Pancreas (tissue), 10 donors: ENCODE results near the gene VAC14. TPM values are rescaled to one million over a fixed set of nuclear protein-coding genes. Genes with fewer than 3 reads are reported as not detected.

Source experiments
- ATAC-seq, 4 donors: fragments of 200-7000 bp; cut with Tn5 transposase; one replicate each; pipeline versions ENCODE4 v1.8.0 to v1.9.1; 2020; ENCODE audit warnings: mild to moderate bottlenecking in 4 of 4, moderate library complexity in 4 of 4
- DNase-seq, 6 donors: peaks; one replicate each; pipeline ENCODE4 v3.0.0-alpha.2; 2020
- FAIRE-seq: peaks from 2 replicates; lab custom pipeline; 2012; peaks lifted over from hg19 to GRCh38; lab: Jason Lieb, UNC
- H3K27ac ChIP-seq, 4 donors: fragments of 200-600 bp; sonication (generic); 1 replicate in 3 of 4; 2 replicates in 1 of 4; pipeline versions ENCODE4 v1.5.0 to v1.8.0; 2020
- H3K27me3 ChIP-seq, 4 donors: fragments of 200-600 bp; one replicate each; pipeline ENCODE4 v1.8.0; 2021
- H3K36me3 ChIP-seq, 3 donors: fragments of 200-600 bp; sonication (generic) in 1 of 3; one replicate each; pipeline versions ENCODE4 v1.5.0 to v1.8.0; 2020 to 2021
- H3K4me1 ChIP-seq, 3 donors: fragments of 200-600 bp; one replicate each; pipeline ENCODE4 v1.8.0; 2021
- H3K4me3 ChIP-seq, 4 donors: fragments of 200-600 bp; sonication (generic) in 2 of 4; one replicate each; pipeline versions ENCODE4 v1.5.0 to v1.8.0; 2020 to 2021
- H3K9me3 ChIP-seq, 4 donors: fragments of 200-600 bp; one replicate each; pipeline ENCODE4 v1.8.0; 2021
- WGBS, 2 donors: extraction: QIAGEN DNeasy Blood & Tissue Kit; methylation state at CpG; one replicate each; pipeline ENCODE4 v1.1.7; 2013; 5-methylcytosine and 5-hydroxymethylcytosine counted together
- intact Hi-C, 3 donors: fragments of 100-400 bp; cut with DNase I; formaldehyde crosslinking; loops; one replicate each; pipeline versions ENCODE4 v1.11.1 to v1.14.2; 2022
- polyA plus RNA-seq, 2 donors: library from polyadenylated mRNA; stranded (reverse); fragments of 200-250 nt; gene quantifications; one replicate each; pipeline ENCODE4 v1.2.3, GENCODE V29; 2013
- total RNA-seq, 6 donors: library from RNA; stranded (reverse); fragmentation: NEBNext Ultra II Directional in 4 of 6; extraction: Animal tissue kit (Norgen Biotek cat#: 25700) in 4 of 6; gene quantifications; one replicate each; pipeline versions ENCODE4 v1.2.1 to v1.2.4, GENCODE V29; 2021 to 2023
- TF ChIP-seq, protein P1 (sequence below), 4 donors: fragments of 200-600 bp; sonication (generic) in 3 of 4; IDR thresholded peaks; one replicate each; pipeline versions ENCODE4 v1.5.0 to v1.8.0; 2021; ENCODE audit warnings: antibody characterized with exemption in 4 of 4
- donor health status: healthy with polysubstance abuse.
- donor health status: DM: no; HTN: no; CAD: no; lungs with moderate emphysema.
- donor health status: DM: no; HTN: no; CAD: no.
- donor health status: control.
- donor health status: control.
- donor health status: Bipolar disorder and iron deficiency.
- donor health status: DM: yes; HTN: yes; CAD: no.
- donor health status: DM: no; HTN: no; CAD: no.
- donor health status: DM: no; HTN: no; CAD: no.
- donor health status: DM: yes; HTN: yes; CAD: no.

The VAC14 gene
- total and polyA plus RNA-seq, 8 donors: 9.6 to 36.3 (median 14.9) TPM

DNA sequence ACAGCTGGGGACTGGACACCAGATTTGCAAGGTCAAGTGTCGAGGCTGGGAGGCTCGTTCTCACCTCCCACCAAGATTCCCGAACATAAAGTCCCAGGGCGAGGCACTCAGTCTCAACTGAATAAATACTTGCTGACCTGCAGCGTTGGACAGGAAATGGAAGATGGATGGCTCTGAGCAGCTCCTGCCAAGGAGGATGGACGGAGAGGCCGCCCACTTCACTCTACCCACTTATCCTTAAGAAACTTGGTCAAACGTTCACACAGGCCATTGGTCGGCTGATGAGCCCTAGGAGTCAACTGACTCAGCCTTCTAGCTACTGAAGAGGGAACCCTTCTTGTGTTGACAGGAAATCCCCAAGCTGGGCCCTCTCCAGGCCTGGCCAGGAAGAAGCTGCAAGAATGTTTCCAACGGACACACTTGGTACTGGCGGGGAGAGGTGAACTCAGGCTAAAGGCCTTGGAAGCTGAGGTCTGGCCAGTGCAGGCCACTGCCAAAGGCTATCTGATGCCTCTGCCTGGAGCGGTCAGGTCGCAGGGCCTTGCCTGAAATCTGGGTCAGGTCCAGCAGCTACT is 50.0 kb downstream of the VAC14 start:
- TF ChIP-seq, protein P1, sequence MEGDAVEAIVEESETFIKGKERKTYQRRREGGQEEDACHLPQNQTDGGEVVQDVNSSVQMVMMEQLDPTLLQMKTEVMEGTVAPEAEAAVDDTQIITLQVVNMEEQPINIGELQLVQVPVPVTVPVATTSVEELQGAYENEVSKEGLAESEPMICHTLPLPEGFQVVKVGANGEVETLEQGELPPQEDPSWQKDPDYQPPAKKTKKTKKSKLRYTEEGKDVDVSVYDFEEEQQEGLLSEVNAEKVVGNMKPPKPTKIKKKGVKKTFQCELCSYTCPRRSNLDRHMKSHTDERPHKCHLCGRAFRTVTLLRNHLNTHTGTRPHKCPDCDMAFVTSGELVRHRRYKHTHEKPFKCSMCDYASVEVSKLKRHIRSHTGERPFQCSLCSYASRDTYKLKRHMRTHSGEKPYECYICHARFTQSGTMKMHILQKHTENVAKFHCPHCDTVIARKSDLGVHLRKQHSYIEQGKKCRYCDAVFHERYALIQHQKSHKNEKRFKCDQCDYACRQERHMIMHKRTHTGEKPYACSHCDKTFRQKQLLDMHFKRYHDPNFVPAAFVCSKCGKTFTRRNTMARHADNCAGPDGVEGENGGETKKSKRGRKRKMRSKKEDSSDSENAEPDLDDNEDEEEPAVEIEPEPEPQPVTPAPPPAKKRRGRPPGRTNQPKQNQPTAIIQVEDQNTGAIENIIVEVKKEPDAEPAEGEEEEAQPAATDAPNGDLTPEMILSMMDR (IDR thresholded peaks at IDR 0.05): no peak
- Histone ChIP-seq H3K9me3 (no peaks in the 10 kb centered on the region), H3K4me1 (peaks cover 13 to 28% (median 14%) of the 10 kb centered on the region in 3 donors), H3K4me3 (no peak overlapping the region), H3K36me3 (no peaks in the 10 kb centered on the region), H3K27me3 (no peaks in the 10 kb centered on the region), H3K27ac (no peak overlapping the region)
- DNase-seq (peak in 2 of 6 donors; percentile 40 to 50), FAIRE-seq (no peak), ATAC-seq (peak in 3 of 4 donors; percentile 6 to 10 (median 8))
- intact Hi-C loops: no loop called here
- 78 to 83% methylated on average over 13 of the region's 13 CpGs for WGBS, 2 donors

DNA sequence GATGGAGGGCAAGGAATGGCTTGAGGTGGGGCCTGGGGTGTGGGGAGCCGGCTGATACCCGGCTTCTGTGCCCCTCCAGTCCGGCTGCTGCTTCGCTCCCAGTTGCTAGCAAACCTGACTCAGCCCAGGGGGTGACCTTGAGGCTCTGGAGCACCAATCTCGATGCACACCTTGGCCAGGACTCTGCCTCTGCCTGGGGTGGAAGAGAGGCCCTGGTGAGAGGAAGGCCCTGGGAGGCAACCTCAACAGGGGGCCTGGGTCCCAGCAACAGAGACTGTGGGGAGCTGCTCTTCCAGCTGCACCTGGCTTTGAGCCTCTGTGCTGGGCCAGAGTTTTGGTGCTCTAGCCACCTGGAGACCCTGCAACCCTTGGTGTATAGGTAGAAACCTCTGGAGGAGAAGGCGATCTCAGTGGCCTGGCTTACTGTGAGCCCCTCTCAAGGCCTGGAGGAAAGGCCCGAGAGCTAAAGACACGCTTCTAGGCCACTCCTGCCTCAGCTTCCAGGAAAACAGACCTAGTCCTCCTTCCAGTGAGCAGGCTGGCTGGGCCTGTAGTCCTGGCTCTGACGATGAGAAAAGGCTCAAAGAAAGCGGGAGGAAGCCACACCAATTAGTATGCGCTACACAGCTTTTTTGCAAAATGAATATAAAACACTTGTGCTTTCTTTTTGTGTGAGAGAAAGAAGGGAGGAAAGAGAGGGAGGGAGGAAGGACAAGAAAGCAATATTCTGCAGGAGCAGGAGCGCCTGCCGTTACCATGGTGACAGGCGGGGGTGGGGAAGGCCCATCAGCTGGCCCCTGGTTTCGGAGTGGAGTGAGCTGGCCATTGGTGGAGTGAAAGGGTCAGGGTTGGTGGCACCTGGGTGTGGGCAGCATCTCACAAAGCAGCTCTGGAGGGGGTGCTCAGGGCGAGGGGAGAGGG is 51.0 kb downstream of the VAC14 start:
- 81 to 85% methylated on average over 16 of the region's 16 CpGs for WGBS, 2 donors
- Histone ChIP-seq H3K27me3 (no peaks in the 10 kb centered on the region), H3K4me3 (no peak overlapping the region), H3K9me3 (no peaks in the 10 kb centered on the region), H3K36me3 (no peaks in the 10 kb centered on the region), H3K27ac (peak overlapping the region in 2 of 4 donors; percentile 13 to 33), H3K4me1 (peaks cover 17 to 36% (median 19%) of the 10 kb centered on the region in 3 donors)
- ATAC-seq (no peak), DNase-seq (peak in 2 of 6 donors; percentile 54 to 55), FAIRE-seq (no peak)
- TF ChIP-seq, protein P1 (IDR thresholded peaks at IDR 0.05): no peak
- intact Hi-C loops: no loop called here

DNA sequence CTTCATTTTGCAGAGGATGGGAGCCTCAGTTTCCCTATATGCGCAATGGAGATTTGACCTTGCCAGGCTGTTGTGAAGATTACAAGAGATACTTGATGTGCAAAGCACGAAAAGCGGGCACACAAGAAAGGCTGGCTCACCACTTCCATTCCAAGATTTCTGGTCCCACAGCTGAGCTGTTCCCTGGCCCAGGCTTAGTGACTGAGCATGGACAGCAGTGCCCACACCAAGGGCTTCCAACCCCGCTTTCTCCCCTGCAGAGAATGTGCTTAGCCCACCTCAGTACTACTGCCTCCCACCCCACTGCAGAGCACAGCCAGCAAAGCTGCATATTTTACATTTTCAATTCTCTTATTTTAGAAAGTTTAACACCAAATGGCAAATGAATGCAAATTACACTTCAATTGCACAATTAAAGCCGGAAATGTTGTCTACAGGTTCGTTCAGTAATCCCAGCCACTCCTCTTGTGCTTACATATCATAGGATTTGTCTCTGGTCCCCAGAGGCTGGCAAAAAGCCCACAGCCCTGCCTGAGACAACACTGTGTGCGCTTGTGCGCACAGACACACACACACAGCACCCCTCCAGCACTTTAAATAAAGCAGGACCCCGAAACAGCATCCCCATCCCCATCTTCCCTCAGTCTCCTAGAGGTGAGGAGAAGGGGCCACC is 51.8 kb downstream of the VAC14 start:
- FAIRE-seq (no peak), ATAC-seq (no peak), DNase-seq (peak in 1 of 6 donors; percentile 13)
- TF ChIP-seq, protein P1 (IDR thresholded peaks at IDR 0.05): no peak
- no peaks in the 10 kb centered on the region for H3K36me3 ChIP-seq
- WGBS, 2 donors: 89 to 91% methylated on average over 9 of the region's 9 CpGs
- peak overlapping the region in 1 of 4 donors; percentile 33 for H3K27ac ChIP-seq
- no peak overlapping the region for H3K4me3 ChIP-seq
- H3K27me3 ChIP-seq: no peaks in the 10 kb centered on the region
- no peaks in the 10 kb centered on the region for H3K9me3 ChIP-seq
- H3K4me1 ChIP-seq: peaks cover 17 to 36% (median 19%) of the 10 kb centered on the region in 3 donors
- intact Hi-C loops: no loop called here

DNA sequence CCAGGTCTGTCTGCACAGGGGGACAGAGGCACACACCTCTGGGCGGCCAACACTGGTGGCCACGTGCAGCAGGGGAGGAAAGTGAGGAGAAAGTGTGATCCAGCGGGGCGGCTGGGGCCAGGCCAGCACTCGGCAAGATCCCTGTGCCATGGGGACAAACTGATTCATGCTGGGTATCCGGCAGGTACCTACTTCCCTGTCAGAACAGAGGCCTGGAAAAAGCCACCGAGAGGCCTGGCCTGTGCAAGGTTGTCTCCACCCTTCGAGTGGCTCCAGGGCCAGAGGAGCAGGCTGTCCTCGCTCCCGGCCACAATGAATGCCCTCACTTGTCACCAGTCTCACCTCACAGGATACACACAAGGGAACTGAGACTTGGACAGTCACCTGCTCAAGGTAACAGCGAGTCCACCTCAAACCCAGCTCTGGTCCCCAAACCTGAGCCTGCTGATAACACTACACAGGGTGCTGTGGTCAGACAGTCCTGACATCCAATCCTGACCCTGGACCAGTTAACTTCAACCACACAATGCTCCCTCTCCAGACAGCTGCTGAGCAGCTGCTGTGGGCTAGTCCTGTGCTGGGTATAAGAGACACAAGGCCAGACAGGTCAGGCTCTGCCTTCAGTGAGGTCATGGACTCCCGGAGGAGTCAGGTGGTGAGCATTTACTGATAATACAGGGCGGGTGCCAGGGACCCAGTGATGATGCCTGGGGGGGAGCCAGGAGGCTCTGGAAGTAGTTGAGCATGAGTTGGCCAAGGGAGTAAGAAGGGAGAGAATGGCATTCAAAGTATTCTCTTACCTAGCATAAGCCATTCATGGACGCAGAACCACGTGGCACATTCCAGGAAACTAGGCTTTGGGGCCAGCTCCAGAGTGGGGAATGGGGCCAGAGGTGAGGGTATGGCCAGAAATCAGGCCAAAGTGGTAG is 53.0 kb downstream of the VAC14 start:
- Histone ChIP-seq H3K27ac (peak overlapping the region in 2 of 4 donors; percentile 77 to 95), H3K4me3 (no peak overlapping the region), H3K9me3 (no peaks in the 10 kb centered on the region), H3K4me1 (peaks cover 17 to 36% (median 19%) of the 10 kb centered on the region in 3 donors), H3K36me3 (no peaks in the 10 kb centered on the region), H3K27me3 (no peaks in the 10 kb centered on the region)
- WGBS, 2 donors: 88 to 91% methylated on average over 15 of the region's 15 CpGs
- no peak for ATAC-seq
- DNase-seq: peak in 1 of 6 donors; percentile 48
- TF ChIP-seq, protein P1 (IDR thresholded peaks at IDR 0.05): no peak
- intact Hi-C loops: no loop called here
- FAIRE-seq: no peak
